ENCODE data around the gene PSMD7.

- TF ChIP-seq, protein P1, sequence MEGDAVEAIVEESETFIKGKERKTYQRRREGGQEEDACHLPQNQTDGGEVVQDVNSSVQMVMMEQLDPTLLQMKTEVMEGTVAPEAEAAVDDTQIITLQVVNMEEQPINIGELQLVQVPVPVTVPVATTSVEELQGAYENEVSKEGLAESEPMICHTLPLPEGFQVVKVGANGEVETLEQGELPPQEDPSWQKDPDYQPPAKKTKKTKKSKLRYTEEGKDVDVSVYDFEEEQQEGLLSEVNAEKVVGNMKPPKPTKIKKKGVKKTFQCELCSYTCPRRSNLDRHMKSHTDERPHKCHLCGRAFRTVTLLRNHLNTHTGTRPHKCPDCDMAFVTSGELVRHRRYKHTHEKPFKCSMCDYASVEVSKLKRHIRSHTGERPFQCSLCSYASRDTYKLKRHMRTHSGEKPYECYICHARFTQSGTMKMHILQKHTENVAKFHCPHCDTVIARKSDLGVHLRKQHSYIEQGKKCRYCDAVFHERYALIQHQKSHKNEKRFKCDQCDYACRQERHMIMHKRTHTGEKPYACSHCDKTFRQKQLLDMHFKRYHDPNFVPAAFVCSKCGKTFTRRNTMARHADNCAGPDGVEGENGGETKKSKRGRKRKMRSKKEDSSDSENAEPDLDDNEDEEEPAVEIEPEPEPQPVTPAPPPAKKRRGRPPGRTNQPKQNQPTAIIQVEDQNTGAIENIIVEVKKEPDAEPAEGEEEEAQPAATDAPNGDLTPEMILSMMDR (conservative IDR thresholded peaks at IDR 0.05; ENCODE audit: low read depth in 2 of 2): no peak
- TF ChIP-seq, protein P2, sequence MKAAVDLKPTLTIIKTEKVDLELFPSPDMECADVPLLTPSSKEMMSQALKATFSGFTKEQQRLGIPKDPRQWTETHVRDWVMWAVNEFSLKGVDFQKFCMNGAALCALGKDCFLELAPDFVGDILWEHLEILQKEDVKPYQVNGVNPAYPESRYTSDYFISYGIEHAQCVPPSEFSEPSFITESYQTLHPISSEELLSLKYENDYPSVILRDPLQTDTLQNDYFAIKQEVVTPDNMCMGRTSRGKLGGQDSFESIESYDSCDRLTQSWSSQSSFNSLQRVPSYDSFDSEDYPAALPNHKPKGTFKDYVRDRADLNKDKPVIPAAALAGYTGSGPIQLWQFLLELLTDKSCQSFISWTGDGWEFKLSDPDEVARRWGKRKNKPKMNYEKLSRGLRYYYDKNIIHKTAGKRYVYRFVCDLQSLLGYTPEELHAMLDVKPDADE (IDR thresholded peaks at IDR 0.05): no peak
- TF ChIP-seq EZH2phosphoT487 (IDR thresholded peaks at IDR 0.05; ENCODE audit: unreplicated experiment) (no peak), EZH2 (IDR thresholded peaks at IDR 0.05; ENCODE audit: low read depth, unreplicated experiment) (no peak), POLR2AphosphoS5 (IDR thresholded peaks at IDR 0.05; ENCODE audit: low read depth) (no peak), ZNF331 (CRISPR knock-in tag; IDR thresholded peaks at IDR 0.05; ENCODE audit: low read depth) (no peak), REST (IDR thresholded peaks at IDR 0.05; ENCODE audit: unreplicated experiment) (no peak), ZNF114 (CRISPR knock-in tag; IDR thresholded peaks at IDR 0.05) (no peak), STAT1 (IDR thresholded peaks at IDR 0.05; ENCODE audit: unreplicated experiment) (no peak), NANOG (IDR thresholded peaks at IDR 0.05; ENCODE audit: borderline replicate concordance) (no peak), CREB1 (CRISPR knock-in tag; IDR thresholded peaks at IDR 0.05; ENCODE audit: low read depth) (no peak), JUNB (IDR thresholded peaks at IDR 0.05; ENCODE audit: unreplicated experiment) (no peak)
- TF ChIP-seq, protein P3, sequence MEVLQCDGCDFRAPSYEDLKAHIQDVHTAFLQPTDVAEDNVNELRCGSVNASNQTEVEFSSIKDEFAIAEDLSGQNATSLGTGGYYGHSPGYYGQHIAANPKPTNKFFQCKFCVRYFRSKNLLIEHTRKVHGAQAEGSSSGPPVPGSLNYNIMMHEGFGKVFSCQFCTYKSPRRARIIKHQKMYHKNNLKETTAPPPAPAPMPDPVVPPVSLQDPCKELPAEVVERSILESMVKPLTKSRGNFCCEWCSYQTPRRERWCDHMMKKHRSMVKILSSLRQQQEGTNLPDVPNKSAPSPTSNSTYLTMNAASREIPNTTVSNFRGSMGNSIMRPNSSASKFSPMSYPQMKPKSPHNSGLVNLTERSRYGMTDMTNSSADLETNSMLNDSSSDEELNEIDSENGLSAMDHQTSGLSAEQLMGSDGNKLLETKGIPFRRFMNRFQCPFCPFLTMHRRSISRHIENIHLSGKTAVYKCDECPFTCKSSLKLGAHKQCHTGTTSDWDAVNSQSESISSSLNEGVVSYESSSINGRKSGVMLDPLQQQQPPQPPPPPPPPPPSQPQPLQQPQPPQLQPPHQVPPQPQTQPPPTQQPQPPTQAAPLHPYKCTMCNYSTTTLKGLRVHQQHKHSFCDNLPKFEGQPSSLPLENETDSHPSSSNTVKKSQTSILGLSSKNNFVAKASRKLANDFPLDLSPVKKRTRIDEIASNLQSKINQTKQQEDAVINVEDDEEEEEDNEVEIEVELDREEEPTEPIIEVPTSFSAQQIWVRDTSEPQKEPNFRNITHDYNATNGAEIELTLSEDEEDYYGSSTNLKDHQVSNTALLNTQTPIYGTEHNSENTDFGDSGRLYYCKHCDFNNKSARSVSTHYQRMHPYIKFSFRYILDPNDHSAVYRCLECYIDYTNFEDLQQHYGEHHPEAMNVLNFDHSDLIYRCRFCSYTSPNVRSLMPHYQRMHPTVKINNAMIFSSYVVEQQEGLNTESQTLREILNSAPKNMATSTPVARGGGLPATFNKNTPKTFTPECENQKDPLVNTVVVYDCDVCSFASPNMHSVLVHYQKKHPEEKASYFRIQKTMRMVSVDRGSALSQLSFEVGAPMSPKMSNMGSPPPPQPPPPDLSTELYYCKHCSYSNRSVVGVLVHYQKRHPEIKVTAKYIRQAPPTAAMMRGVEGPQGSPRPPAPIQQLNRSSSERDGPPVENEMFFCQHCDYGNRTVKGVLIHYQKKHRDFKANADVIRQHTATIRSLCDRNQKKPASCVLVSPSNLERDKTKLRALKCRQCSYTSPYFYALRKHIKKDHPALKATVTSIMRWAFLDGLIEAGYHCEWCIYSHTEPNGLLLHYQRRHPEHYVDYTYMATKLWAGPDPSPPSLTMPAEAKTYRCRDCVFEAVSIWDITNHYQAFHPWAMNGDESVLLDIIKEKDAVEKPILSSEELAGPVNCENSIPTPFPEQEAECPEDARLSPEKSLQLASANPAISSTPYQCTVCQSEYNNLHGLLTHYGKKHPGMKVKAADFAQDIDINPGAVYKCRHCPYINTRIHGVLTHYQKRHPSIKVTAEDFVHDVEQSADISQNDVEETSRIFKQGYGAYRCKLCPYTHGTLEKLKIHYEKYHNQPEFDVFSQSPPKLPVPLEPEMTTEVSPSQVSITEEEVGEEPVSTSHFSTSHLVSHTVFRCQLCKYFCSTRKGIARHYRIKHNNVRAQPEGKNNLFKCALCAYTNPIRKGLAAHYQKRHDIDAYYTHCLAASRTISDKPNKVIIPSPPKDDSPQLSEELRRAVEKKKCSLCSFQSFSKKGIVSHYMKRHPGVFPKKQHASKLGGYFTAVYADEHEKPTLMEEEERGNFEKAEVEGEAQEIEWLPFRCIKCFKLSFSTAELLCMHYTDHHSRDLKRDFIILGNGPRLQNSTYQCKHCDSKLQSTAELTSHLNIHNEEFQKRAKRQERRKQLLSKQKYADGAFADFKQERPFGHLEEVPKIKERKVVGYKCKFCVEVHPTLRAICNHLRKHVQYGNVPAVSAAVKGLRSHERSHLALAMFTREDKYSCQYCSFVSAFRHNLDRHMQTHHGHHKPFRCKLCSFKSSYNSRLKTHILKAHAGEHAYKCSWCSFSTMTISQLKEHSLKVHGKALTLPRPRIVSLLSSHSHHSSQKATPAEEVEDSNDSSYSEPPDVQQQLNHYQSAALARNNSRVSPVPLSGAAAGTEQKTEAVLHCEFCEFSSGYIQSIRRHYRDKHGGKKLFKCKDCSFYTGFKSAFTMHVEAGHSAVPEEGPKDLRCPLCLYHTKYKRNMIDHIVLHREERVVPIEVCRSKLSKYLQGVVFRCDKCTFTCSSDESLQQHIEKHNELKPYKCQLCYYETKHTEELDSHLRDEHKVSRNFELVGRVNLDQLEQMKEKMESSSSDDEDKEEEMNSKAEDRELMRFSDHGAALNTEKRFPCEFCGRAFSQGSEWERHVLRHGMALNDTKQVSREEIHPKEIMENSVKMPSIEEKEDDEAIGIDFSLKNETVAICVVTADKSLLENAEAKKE (CRISPR knock-in tag; IDR thresholded peaks at IDR 0.05): no peak
Measured at GRCh38 chr16:74249846-74250245, 46.8 kb upstream of the PSMD7 start.

Data from GM23338 (cell line).